Measurements from ENCODE around the gene CRB2.

CRB2 gene

DNA sequence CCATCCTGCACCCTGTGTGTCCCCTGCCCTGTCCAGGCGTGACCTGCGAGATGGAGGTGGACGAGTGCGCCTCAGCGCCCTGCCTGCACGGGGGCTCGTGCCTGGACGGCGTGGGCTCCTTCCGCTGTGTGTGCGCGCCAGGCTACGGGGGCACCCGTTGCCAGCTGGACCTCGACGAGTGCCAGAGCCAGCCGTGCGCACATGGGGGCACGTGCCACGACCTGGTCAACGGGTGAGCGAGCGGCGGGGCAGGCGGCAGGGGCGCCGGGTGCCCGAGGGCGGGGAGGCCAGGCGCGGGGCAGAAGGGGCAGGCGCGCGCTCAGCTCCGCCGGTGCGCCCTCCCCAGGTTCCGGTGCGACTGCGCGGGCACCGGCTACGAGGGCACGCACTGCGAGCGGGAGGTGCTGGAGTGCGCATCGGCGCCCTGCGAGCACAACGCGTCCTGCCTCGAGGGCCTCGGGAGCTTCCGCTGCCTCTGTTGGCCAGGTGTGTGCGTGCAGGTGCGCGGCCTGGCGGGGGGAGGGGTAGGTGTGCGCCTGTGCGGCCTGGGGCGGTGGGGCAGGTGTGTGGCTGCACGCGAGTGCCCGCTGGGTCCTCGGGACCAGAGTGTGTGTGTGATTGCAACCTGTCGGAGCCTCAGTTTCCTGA lies 10.0 kb downstream of the CRB2 start:
- DNase-seq = no peak

DNA sequence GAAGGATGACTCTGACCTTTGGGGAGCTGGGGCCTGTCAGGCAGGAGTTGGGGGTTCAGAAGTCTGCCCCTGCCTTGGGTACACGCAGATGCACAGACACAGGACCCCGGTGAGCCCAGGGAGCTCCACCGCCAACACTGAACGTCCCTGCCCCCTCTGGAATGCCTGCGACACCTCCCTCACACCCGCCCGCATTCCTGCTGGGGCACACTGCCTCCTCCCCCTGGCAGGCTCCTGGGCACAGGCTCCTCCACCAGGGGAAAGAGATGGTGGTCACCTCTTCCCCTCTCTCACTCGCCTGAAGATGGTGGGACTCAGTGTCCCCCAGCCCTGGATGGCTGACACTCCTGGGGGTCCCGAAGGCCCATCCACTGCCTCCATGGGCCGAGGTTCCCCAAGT lies 12.0 kb downstream of the CRB2 start:
- DNase-seq = no peak

DNA sequence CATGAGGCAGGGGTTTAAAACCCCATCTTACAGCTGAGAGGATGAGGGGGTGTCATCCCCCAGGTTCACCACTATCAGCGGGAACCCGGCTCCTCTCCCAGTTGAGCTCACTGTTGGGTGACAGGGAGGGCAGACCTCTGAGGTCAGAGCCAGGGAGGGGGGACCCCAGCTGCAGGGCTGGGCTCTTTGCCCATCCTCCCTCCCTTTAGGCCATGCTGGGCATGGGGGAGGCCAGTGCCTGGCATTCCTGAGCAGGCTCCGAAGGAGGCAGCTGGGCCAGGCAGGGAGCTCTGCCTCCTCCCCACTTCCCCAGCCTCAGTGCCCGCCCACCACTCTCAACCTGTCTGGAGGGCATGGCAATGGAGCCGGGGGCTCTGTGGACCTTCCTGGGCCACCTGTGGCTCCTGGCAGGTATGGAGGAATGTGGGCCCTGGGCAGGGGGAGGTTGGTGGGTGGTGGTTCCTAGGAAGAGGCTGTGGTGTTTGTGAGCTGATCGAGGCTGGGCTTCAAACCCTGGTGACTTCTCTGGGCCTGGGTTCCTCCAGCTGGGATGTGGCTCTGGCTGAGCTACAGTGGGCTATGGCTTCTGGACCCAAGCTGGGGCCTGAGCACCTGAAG lies 12.6 kb downstream of the CRB2 start:
- DNase-seq = no peak

DNA sequence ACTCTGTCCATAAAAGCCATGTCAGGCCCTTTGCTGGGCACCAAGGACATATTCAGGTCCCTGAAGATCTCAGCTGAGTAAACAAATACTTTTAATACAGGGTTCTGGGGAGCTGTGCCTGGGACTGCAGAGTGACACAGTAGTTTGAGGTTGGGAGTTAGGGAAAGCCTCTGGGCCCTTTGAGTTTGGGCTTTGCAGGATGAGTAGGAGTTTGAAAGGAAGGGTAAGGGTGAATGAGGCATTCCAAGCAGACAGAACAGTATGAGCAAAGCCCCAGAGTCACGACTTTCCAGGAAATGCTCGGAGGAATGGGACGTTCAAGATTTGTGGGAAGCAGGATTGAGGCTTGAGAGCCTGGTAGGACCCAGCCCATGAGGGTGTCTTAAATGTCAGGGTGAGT lies 13.3 kb downstream of the CRB2 start:
- DNase-seq = no peak

- DNase-seq = no peak
These were observed 14.1 kb downstream of the CRB2 start for GRCh38 chr9:123370108-123370507.

DNA sequence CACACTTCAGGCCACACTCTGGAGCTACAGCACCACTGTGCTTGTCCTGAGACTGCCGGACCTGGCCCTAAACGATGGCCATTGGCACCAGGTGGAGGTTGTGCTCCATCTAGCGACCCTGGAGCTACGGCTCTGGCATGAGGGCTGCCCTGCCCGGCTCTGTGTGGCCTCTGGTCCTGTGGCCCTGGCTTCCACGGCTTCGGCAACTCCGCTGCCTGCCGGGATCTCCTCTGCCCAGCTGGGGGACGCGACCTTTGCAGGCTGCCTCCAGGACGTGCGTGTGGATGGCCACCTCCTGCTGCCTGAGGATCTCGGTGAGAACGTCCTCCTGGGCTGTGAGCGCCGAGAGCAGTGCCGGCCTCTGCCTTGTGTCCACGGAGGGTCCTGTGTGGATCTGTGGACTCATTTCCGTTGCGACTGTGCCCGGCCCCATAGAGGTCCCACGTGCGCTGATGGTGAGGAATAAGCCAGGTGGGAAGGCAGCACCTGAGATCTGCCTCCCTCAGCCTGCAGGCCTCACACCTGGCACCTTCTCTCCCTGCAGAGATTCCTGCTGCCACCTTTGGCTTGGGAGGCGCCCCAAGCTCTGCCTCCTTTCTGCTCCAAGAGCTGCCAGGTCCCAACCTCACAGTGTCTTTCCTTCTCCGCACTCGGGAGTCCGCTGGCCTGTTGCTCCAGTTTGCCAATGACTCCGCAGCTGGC lies 14.7 kb downstream of the CRB2 start:
- DNase-seq = no peak

GRCh38 chr9:123371228-123371584 lies 15.2 kb downstream of the CRB2 start:
- DNase-seq = no peak

- no peak for DNase-seq
These were observed 16.0 kb downstream of the CRB2 start for GRCh38 chr9:123371805-123372590.

- DNase-seq = no peak
These were observed 16.9 kb downstream of the CRB2 start for GRCh38 chr9:123372766-123373446.

- DNase-seq = no peak
These were observed 17.5 kb downstream of the CRB2 start for GRCh38 chr9:123373447-123373923.

DNA sequence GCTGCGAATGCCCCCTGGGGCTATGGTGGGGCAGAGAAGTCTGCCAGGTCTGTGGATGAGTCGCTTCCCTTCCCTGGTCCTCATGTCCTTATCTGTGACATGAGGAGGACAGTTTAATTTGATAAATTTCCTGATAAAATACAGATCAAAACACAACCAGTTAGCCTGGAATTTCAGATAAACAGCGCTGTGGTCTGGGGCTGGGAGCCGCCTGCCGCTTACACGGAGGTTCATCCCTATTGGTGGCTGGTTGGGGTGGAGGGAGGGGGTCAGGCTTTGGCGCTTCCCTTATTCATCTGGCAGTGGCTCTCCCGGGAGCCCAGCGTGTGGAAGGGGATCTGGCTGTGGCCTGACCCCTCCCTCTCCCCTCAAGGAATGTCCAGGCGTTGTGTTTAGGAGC lies 17.9 kb downstream of the CRB2 start:
- no peak for DNase-seq

GRCh38 chr9:123375469-123376132 lies 19.6 kb downstream of the CRB2 start:
- DNase-seq = peak; percentile 54

- DNase-seq = no peak
These were observed 20.4 kb downstream of the CRB2 start for GRCh38 chr9:123376218-123377071.

GRCh38 chr9:123377211-123377971 lies 21.4 kb downstream of the CRB2 start:
- no peak for DNase-seq

DNA sequence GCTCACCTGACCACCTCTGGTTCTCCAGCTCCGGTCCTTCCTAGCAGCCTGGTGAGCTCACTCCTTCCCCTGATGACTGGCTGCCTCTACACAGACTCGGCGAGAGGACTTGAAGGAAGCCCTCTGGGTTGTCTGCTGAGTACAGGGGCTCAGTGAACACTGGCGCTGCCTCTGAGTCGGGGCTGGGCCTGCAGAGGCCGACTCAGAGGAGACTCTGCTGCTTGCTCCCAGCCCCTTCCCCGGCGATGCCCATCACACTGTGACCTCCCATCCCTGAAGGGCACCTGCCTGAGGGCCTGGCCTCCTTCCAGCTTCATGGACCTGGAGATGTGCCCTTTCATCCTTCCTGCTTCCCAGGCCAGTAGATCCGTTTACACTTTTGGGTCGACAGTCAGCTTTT lies 22.0 kb downstream of the CRB2 start:
- DNase-seq = no peak

DNA sequence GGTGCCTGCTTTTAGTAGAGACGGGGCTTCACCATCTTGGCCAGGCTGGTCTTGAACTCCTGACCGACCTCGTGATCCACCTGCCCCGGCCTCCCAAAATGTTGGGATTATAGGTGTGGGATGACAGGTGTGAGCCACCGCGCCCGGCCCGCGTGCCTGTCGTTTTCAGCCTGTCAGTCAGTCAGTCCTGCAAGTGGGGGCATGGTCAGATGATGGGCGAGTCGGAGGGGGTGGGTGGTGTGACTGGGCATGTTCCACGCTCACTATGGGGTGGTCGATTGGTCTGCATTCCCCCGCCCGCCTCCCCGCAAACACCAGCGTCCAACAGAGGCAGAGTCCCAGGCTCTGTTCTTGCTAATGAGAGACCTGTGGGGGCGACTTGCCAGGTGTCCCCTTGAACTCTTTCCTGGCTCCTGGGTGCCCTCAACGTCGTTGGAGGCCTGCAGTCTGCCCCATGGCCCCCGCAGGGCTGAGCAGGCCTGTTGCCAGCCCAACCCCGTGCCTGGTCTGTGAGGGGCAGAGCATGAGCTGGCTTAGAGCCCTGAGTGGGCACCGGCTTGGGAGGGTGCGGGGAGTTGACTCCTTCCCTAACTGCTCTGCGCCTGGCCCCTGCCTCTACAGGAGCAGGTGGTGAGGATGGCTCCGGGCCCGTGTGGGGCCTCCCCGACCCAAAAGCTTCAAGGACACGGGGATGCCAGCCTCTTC lies 23.1 kb downstream of the CRB2 start:
- no peak for DNase-seq

DNA sequence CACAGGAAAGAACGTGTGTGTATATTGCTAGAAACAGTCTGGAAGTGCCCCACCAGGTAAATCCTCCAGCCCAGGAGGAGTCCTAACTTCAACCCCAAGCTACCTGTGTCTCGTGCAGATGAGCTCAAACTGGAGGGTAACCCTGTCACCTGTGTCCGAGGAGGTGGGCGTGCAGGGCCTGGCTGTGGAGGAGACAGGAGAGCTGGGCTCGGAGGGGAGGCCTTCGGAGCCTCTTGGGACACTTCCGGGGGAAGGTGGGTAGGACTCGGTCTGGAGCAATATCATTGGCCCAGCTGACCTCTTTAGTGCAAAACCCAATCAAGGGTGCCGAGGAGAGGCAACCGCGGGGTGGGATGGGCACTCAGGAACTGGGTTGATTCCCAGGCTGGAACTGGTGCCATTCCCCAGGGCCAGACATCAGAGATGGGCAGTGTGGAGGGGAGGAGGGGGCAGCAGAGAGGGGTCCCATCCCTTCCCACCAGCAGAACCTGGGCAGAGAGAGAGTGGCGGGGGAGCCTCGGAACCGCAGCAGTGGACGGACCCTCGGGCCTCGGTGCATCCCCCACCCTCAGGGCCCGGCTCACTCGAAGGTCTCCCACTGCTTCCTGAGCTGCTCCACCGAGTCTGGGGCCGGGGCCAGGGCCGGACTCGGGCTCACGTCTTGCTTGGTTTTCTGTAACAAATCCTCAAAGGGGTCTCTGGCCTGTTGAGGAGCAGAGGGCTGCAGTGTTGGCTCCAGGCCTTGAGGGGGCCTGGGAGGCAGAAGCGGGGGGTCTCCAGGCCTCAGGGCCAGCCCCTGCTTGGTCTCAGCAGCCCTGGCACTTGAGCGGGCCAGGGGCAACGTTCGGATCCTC lies 25.1 kb downstream of the CRB2 start:
- DNase-seq = no peak

- no peak for DNase-seq
These were observed 26.9 kb downstream of the CRB2 start for GRCh38 chr9:123382653-123383511.
